Natural killer cell treated with Interleukin-12 subunit alpha and Interleukin-12 subunit beta and Interleukin-15 and Interleukin-18, amount 100 ng/mL, for 72 hours (primary cell): Measurements from ENCODE around the gene TUB. TPM values are rescaled to one million over a fixed set of nuclear protein-coding genes. Genes with fewer than 3 reads are reported as not detected.

Experiments
- ATAC-seq, 2 donors: fragments of 150-1000 bp; cut with Tn5 transposase in 1 of 2; sonication (Bioruptor Pico), chemical (Tn5 transposase) in 1 of 2; 2 replicates each; pipeline ENCODE4 v1.10.0; 2021
- DNase-seq: peaks from one replicate; pipeline ENCODE4 v3.0.0; 2022; ENCODE audit warnings: low spot score
- H3K27ac Mint-ChIP-seq, 2 donors: 1 replicate in 1 of 2; 2 replicates in 1 of 2; pipeline ENCODE4 v1.8.0; 2022; ENCODE audit warnings: mixed read lengths in 2 of 2, mild to moderate bottlenecking in 1 of 2, moderate library complexity in 1 of 2
- H3K27me3 Mint-ChIP-seq, 2 donors: 1 replicate in 1 of 2; 2 replicates in 1 of 2; pipeline ENCODE4 v1.8.0; 2022; ENCODE audit warnings: mixed read lengths in 2 of 2
- H3K36me3 Mint-ChIP-seq: one replicate; pipeline ENCODE4 v1.8.0; 2022; ENCODE audit warnings: mixed read lengths
- H3K4me1 Mint-ChIP-seq, 2 donors: 1 replicate in 1 of 2; 2 replicates in 1 of 2; pipeline ENCODE4 v1.8.0; 2022; ENCODE audit warnings: low read depth in 2 of 2, mixed read lengths in 2 of 2, mild to moderate bottlenecking in 1 of 2
- H3K4me3 Mint-ChIP-seq: one replicate; pipeline ENCODE4 v1.8.0; 2022; ENCODE audit warnings: mixed read lengths
- H3K9me3 Mint-ChIP-seq: 2 replicates; pipeline ENCODE4 v1.8.0; 2022; ENCODE audit warnings: mixed read lengths
- total RNA-seq, 2 donors: library from RNA; stranded (reverse); gene quantifications; one replicate each; pipeline ENCODE4 v1.2.3, GENCODE V29; 2022

The TUB gene
- total RNA-seq, 2 donors from 2014 or later: not detected

- no peaks in the 10 kb centered on the region for H3K9me3 Mint-ChIP-seq
- H3K4me3 Mint-ChIP-seq: no peak overlapping the region
- no peak for DNase-seq
- H3K27me3 Mint-ChIP-seq: peaks cover 3 to 7% of the 10 kb centered on the region in 2 donors
- no peak overlapping the region for H3K27ac Mint-ChIP-seq
- no peaks in the 10 kb centered on the region for H3K4me1 Mint-ChIP-seq
- no peak for ATAC-seq
- H3K36me3 Mint-ChIP-seq: no peaks in the 10 kb centered on the region
Observed at GRCh38 chr11:8106679-8107078, 25.7 kb downstream of the TUB start.

- Mint-ChIP-seq H3K27me3 (peaks cover 3 to 7% of the 10 kb centered on the region in 2 donors), H3K4me1 (no peaks in the 10 kb centered on the region), H3K36me3 (no peaks in the 10 kb centered on the region), H3K4me3 (no peak overlapping the region), H3K9me3 (no peaks in the 10 kb centered on the region), H3K27ac (no peak overlapping the region)
- no peak for DNase-seq
- no peak for ATAC-seq
Observed at GRCh38 chr11:8107642-8108041, 26.6 kb downstream of the TUB start.

- Mint-ChIP-seq H3K9me3 (no peaks in the 10 kb centered on the region), H3K4me3 (no peak overlapping the region), H3K27me3 (peaks cover 3 to 7% of the 10 kb centered on the region in 2 donors), H3K36me3 (no peaks in the 10 kb centered on the region), H3K4me1 (no peaks in the 10 kb centered on the region), H3K27ac (no peak overlapping the region)
- ATAC-seq (no peak), DNase-seq (no peak)
Observed at GRCh38 chr11:8108421-8108820, 27.4 kb downstream of the TUB start.

GRCh38 chr11:8109675-8110074 is 28.7 kb downstream of the TUB start:
- peaks cover 3 to 7% of the 10 kb centered on the region in 2 donors for H3K27me3 Mint-ChIP-seq
- DNase-seq (no peak), ATAC-seq (peak in 1 of 2 donors; percentile 52)
- peaks cover 4% of the 10 kb centered on the region for H3K9me3 Mint-ChIP-seq
- H3K4me3 Mint-ChIP-seq: no peak overlapping the region
- H3K36me3 Mint-ChIP-seq: peaks cover 8% of the 10 kb centered on the region
- H3K4me1 Mint-ChIP-seq: no peaks in the 10 kb centered on the region
- no peak overlapping the region for H3K27ac Mint-ChIP-seq

- DNase-seq (no peak), ATAC-seq (no peak)
- Mint-ChIP-seq H3K4me3 (no peak overlapping the region), H3K27me3 (peaks cover 3 to 7% of the 10 kb centered on the region in 2 donors), H3K27ac (no peak overlapping the region), H3K4me1 (no peaks in the 10 kb centered on the region), H3K9me3 (peaks cover 8% of the 10 kb centered on the region), H3K36me3 (peaks cover 8% of the 10 kb centered on the region)
Observed at GRCh38 chr11:8110396-8110795, 29.4 kb downstream of the TUB start.

GRCh38 chr11:8111636-8112035 is 30.6 kb downstream of the TUB start:
- ATAC-seq (no peak), DNase-seq (no peak)
- peaks cover 8% of the 10 kb centered on the region for H3K36me3 Mint-ChIP-seq
- H3K27ac Mint-ChIP-seq: no peak overlapping the region
- H3K9me3 Mint-ChIP-seq: peaks cover 8% of the 10 kb centered on the region
- H3K27me3 Mint-ChIP-seq: peaks cover 3 to 7% of the 10 kb centered on the region in 2 donors
- H3K4me1 Mint-ChIP-seq: no peaks in the 10 kb centered on the region
- H3K4me3 Mint-ChIP-seq: no peak overlapping the region

- Mint-ChIP-seq H3K27me3 (peaks cover 2 to 13% of the 10 kb centered on the region in 2 donors), H3K27ac (no peak overlapping the region), H3K4me1 (no peaks in the 10 kb centered on the region), H3K4me3 (no peak overlapping the region), H3K36me3 (no peaks in the 10 kb centered on the region), H3K9me3 (no peaks in the 10 kb centered on the region)
- ATAC-seq (no peak), DNase-seq (no peak)
Observed at GRCh38 chr11:8122173-8122764, 41.3 kb downstream of the TUB start.

GRCh38 chr11:8126649-8127289 is 45.8 kb downstream of the TUB start:
- ATAC-seq (no peak), DNase-seq (no peak)
- H3K36me3 Mint-ChIP-seq: no peaks in the 10 kb centered on the region
- no peak overlapping the region for H3K4me3 Mint-ChIP-seq
- no peaks in the 10 kb centered on the region for H3K4me1 Mint-ChIP-seq
- no peak overlapping the region for H3K27ac Mint-ChIP-seq
- peaks cover 5 to 31% of the 10 kb centered on the region in 2 donors for H3K27me3 Mint-ChIP-seq
- H3K9me3 Mint-ChIP-seq: no peaks in the 10 kb centered on the region

- Mint-ChIP-seq H3K4me1 (no peaks in the 10 kb centered on the region), H3K9me3 (no peaks in the 10 kb centered on the region), H3K27me3 (peaks cover 3 to 25% of the 10 kb centered on the region in 2 donors), H3K27ac (no peak overlapping the region), H3K4me3 (no peak overlapping the region), H3K36me3 (no peaks in the 10 kb centered on the region)
- DNase-seq (no peak), ATAC-seq (no peak)
Observed at GRCh38 chr11:8127447-8127846, 46.4 kb downstream of the TUB start.

- no peak for ATAC-seq
- no peak overlapping the region for H3K4me3 Mint-ChIP-seq
- no peaks in the 10 kb centered on the region for H3K36me3 Mint-ChIP-seq
- H3K4me1 Mint-ChIP-seq: no peaks in the 10 kb centered on the region
- no peaks in the 10 kb centered on the region for H3K27me3 Mint-ChIP-seq
- H3K27ac Mint-ChIP-seq: no peak overlapping the region
- peaks cover 3% of the 10 kb centered on the region for H3K9me3 Mint-ChIP-seq
- DNase-seq: no peak
Observed at GRCh38 chr11:8138526-8138925, 57.5 kb downstream of the TUB start.

GRCh38 chr11:8149726-8150125 is 68.7 kb downstream of the TUB start:
- ATAC-seq (no peak), DNase-seq (no peak)
- Mint-ChIP-seq H3K36me3 (no peaks in the 10 kb centered on the region), H3K4me1 (no peaks in the 10 kb centered on the region), H3K27ac (no peak overlapping the region), H3K4me3 (no peak overlapping the region), H3K27me3 (peaks cover 12 to 21% of the 10 kb centered on the region in 2 donors), H3K9me3 (peaks cover 4% of the 10 kb centered on the region)

Other genes with a start within 250 kb of the TUB start
- not detected for gene OR10A6, start 149.9 kb upstream of the TUB start, total RNA-seq
- not detected for gene OR10A3, start 139.5 kb upstream of the TUB start, total RNA-seq
- not detected for gene NLRP10, start 115.8 kb upstream of the TUB start, total RNA-seq
- gene EIF3F, start 93.9 kb upstream of the TUB start, total RNA-seq: 100 to 1,000 TPM; 186 to 208 TPM
- gene RIC3, start 87.8 kb downstream of the TUB start, total RNA-seq: 1 to 10 TPM; 1.4 to 4.3 TPM
- gene LMO1, start 182.7 kb downstream of the TUB start, total RNA-seq: not detected